Activated CD4-positive, alpha-beta T cell treated with anti-CD3 and anti-CD28 coated beads, Interleukin-2, amount 50 U/mL, for 16 hours (primary cell): ENCODE results near the gene TRIM75.
"Not testable (repeated sequence)": the region's sequence is repeated elsewhere in the genome, so short reads cannot be mapped to it uniquely, and the experiment has no call there.

Source experiments
- DNase-seq: peaks from one replicate; pipeline ENCODE4 v3.0.0-alpha.2; 2020

The TRIM75 gene

DNA sequence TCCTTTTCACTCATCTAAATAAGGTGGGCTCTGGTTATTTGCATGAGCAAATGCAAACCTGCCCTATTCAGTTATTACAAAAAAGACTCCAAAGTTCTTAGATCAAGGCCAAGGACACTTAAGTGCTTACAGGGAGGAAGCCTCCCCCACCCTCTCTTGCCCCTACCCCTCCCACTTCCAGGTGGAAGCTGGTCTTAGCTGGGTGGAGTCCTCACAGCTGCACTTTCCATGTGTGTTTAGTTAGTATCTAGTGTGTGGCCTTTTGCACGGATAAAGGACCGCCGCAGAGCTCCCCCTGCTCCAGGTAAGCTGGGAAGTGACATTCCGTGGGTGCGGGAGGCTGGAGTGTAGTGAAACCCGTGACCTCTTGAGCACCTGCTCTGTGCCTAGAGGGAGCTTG lies at the start of gene TRIM75:
Gene TRIM75, plus strand, starts transcription at position 222 of the 400 bp plus-strand sequence. CDS start 5,282 bp downstream, outside the sequence.
- no peak for DNase-seq

DNA sequence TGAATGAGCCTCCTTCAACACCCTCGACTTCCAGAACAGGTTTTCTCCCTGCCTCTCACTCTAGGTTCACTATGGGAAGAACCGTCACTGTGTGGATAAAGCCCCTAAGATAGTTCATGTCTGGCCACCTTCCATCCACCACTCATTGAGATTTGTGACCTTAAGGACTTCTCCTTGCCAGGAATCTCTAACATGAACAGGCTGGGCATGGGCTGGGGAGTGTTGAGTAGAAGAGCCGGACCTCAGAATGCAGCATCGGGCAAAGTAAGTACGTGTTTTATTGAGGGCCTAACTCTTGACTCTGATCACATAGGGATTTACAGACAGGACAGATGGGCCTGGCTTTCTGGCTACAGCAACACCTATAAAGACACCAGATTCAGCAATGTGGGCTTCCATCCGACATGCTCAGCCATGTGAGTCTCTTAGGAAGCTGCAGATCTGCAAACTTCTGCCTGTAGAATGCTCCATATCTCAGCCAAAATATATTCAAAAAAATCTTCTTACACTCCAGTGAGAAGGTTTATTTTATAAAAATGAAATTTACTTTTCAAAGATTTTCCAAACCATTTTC lies 48.2 kb upstream of the TRIM75 start:
- DNase-seq: no peak

DNA sequence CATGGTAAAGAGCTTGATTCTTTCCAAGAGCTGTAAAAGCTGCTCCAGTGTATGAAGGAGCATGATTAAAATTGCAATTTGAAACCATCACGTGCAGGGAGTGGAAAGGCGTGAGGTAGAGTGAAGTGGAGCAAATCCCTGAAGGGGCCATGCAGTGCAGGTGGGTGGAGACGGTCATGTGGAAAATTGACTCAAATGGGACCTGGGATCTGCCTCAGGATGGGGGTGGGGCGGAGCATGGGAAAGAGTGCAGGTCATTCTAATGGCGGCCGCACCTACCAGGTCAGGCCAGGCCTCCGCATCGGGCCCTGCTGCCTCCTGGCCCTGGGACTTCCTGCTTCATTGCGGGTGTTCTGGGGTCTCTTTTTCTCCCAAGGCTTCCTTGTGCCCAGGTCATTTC lies 47.2 kb upstream of the TRIM75 start:
- DNase-seq: no peak

DNA sequence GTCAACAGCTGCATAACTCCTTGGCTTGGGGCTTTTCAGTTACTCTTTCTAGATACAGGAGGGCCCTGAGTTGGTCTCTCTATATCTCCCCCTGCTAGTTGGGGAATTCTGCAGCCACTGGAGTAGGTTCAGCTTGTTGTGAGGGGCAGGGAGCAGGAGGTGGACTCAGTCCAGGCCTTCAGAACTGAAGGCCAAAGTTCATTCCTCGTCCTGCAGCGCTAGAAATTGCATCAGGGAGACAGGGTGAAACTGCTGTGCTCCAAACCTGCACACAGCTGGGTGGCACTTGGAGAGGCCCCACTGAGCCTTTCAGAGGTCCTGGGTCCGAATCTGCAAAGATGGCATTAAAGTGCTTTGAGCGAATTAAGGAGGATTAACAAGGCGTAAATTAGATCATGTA lies 46.8 kb upstream of the TRIM75 start:
- DNase-seq: no peak

DNA sequence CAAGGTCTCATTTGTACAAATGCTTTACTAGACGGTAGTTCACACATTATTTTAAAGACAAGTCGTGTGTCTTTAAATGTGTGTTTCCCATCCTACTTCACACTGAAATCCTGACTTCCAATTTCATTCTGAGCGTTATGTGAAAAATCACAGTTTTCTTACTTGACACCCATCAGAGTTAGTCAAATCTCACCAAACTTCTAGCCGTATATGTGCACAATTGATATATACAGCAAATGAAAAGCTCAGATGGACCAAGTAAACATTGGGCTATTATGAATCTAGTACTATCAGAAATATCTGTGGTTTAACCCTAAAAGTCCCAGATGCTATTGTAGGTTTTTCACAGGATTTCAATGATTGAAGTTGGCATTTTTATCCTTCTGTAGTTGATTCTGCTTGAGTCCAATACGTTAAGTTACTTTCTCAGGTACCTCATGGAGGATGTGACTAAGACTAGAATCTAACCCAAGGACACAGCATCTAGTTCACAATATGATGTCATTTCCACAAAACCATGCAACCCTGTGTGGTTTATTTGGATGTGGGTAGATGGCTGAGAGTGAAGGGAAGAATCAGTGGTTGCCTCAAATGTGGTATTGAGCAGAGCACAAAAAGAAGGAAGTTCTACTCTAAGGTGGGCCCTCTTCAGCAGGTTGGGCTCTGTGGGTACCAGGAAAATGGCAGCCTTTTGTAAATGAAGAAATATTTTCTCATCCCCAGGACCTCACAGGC lies 44.0 kb upstream of the TRIM75 start:
- DNase-seq: peak; percentile 78

DNA sequence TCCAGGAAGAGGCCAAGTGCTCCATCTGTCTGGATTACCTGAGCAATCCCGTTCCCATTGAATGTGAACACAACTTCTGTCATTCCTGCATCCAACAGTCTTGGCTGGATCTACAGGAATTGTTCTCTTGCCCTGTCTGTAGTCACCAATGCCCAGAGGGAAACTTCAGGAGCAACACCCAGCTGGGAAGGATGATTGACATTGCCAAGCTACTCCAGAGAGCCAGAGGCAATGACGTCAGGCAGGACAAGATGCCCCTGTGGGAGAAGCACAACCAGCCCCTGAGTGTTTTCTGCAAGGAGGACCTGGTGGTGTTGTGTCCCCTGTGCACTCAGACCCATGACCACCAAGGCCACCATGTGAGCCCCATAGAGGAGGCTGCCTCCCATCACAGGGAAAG lies 43.2 kb upstream of the TRIM75 start:
- no peak for DNase-seq

DNA sequence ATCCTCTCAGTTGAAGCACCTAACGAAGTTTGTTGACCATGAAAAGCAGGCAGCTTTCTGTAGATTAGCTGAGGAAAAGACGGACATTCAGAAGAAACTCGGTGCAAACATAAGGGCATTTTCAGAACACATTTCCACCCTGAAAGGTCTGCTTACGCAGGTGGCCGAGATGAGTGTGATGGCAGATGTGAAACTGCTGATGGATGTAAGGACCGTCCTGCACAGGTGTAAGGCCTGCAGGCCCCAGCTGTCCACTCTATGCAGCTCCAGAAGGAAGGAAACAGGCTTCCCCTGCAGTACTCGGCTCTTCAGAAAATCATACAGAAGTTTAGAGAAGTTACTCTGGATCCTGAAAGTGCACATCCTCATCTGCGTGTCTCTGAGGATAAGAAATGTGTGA lies 42.7 kb upstream of the TRIM75 start:
- no peak for DNase-seq

DNA sequence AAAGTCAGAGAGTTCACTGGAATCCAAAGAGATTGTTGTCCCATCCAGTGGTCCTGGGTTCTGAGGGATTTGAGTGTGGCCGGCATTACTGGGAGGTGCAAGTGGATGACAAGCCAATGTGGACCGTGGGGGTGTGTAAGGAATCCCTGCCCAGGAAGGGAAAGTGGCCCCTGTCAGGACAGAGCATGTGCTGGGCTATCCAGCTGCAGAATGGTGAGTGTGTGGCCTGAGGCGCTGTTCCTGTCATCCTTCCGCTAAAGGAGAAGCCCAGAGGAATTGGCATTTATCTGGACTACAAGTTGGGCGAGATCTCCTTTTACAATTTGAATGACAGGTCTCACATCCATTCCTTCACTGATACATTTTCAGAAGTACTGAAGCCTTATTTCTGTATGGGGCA lies 42.3 kb upstream of the TRIM75 start:
- DNase-seq: no peak

DNA sequence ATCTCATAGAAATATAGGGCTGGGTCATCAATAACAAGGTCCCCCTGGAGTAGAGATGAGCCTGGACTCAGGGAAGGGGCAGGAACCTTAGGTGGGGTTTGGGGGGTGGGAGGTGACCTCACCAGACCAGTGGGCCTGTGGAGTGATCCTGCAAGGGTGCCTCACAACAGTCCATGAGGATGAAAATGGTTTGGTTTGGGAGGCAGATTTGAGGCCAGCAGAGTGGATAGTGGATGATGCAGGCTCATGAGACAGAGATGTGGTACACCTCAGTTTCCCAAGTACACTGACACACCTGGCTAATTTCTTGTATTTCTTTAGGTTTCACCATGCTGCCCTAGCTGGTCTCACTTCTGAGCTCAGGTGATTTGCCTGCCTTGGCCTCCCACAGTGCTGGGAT lies 40.0 kb upstream of the TRIM75 start:
- no peak for DNase-seq

DNA sequence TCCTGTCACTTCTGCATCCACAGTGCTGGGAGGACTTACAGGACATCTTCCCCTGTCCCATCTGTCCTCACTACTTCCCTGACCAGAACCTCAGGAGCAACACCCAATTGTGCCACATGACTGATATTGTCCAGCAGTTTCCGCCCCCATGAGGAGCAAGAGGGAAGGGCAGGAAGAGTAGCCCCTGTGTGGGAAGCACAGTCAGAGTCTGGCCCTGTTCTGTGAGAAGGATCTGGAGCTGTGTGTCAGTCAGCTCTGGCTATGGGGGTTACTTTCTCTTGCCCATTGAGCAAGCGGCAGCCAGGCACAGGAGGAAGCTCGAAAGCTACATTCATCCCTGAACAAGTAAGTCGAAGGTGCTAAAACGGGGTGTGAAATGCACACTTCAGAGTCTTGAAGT lies 36.7 kb upstream of the TRIM75 start:
- peak; percentile 27 for DNase-seq

DNA sequence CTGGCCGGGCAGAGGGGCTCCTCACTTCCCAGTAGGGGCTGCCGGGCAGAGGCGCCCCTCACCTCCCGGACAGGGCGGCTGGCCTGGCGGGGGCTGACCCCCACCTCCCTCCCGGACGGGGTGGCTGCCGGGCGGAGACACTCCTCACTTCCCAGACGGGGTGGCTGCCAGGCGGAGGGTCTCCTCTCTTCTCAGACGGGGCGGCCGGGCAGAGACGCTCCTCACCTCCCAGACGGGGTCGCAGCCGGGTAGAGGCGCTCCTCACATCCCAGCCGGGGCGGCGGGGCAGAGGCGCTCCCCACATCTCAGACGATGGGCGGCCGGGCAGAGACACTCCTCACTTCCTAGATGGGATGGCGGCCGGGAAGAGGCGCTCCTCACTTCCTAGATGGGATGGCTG lies 33.7 kb upstream of the TRIM75 start:
- not testable (repeated sequence) for DNase-seq

DNA sequence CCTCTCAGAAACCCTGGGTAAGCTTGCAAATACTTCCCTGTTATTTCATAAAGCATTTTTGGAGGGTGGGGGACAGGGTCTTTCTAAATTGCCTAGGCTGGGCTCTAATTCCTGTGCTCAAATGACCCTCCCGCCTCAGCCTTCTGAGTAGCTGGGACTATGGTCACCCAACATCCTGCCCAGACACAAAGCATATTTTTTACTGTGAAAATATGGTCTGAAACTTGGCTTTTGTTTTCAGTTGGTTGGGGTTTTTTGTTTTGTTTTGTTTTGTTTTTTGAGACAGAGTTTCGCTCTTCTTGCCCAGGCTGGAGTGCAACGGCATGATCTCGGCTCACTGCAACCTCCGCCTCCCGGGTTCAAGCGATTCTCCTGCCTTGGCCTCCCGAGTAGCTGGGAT lies 27.9 kb upstream of the TRIM75 start:
- DNase-seq: not testable (repeated sequence)

DNA sequence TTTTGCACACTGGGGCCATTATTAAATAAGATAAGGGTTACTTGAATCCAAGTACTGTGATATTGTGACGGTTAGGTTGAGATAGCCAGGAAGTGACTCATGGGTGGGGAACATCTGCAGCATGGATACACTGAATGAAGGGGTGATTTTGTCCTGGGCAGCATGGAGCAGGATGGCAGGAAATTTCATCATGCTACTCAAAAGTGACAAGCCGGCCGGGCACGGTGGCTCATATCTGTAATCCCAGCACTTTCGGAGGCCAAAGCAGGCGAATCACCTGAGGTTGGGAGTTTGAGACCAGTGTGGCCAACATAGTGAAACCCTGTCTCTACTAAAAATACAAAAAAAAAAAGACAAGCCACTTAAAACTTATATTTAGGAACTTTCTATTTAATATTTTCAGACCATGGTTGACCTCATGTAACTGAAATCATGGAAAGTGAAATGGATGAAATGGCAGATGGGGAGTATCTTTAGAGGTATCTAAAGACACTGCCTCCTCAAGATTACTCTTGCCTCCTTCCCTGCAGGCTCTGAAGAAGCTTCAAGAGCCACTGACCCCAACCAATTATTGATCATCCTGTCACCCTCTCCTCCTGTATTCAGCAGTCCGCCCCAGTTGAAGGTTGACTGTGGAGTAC lies 25.8 kb upstream of the TRIM75 start:
- no peak for DNase-seq

DNA sequence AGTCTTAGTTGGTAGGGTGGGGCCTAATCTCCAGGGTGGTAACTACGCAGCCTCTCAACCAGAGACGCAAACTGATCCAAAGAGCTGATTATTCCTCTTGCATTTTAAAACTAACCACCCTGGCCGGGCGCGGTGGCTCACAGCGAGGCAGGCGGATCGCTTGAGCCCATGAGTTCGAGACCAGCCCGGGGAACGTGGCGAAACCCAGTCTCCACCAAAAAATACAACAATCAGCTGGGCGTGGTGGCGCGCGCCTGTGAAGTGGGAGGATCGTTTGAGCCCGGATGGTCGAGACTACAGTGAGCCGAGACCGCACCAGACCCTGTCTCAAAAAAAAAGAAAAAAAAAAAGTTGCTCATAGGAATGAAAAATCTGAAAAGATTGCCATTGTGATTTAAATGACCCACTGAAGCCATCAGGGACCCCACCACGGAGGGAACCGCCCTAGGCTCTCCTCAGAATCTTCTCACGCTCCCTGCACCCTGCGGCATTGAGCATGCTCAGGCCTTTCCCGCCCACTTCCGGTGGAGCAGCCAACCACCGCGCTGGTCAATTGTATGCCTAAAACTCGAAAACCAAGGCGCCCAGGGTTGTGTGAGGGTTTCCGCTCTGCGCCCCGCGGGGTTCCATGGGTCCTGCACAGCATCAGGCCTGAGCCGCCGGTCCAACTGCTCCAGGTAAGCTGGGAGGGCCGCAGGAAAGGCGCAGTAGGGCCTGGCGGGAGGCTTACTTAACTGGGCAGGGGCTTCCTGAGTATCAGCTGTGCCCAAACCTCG lies 22.0 kb upstream of the TRIM75 start, which contains the start of gene TRIM60:
Gene TRIM60, plus strand, starts transcription at position 564 of the 776 bp plus-strand sequence. CDS start 8,074 bp downstream, outside the sequence.
- DNase-seq: no peak

DNA sequence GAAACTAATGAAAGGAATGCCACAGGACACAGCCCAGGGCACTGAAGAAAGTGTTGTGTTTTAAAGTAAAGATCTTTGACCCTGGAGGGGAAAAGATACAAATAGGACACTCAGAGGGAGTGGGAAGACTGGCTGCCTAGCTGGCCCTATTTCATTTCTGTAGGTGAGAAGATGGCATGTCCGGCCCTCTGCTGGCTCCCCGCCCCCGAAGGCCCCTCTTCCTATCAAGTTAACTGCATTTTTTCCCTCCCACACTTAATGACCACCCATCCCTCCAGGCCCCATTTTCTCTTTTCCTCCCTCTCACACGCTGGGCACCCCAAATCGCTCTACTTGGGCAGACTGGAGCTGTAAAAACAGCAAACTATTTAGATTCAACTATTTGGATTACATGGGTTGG lies 5.5 kb upstream of the TRIM75 start:
- no peak for DNase-seq

DNA sequence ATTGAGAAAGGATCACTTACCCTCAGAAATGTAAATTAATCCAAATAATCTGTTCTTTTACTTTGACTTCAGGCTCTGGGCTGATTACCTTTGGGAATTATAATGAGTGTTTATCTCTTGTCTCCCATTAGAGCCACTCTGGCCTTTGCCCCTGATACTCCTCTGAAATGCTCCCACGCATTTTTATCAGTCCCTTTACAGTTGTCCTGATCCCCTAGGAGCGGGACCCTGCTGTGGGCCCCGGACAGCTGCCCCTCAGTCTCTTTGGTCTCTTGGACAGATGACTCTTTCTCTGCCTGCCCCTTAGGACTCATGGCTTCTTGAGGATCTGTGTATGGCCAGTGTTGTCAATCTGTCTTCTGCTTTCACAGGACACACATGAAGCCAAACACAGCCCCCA lies 1.0 kb upstream of the TRIM75 start:
- no peak for DNase-seq

DNA sequence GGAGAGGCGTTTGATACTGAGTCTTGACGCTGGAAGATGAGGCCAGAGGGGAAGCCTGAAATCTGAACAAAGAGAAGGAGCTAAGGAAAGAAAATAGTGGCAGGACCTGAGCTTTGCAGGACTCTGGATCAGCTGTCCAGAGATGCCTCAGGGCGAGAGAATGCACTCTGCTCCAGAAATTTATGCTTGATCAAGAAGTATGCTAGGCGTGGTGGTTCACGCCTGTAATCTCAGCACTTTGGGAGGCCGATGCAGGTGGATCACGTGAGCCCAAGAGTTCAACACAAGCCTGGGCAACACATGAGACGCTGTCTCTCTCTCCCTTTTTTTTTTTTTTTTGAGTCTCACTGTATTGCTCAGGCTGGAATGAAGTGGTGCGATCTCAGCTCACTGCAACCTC lies 1.9 kb downstream of the TRIM75 start:
- DNase-seq: no peak

DNA sequence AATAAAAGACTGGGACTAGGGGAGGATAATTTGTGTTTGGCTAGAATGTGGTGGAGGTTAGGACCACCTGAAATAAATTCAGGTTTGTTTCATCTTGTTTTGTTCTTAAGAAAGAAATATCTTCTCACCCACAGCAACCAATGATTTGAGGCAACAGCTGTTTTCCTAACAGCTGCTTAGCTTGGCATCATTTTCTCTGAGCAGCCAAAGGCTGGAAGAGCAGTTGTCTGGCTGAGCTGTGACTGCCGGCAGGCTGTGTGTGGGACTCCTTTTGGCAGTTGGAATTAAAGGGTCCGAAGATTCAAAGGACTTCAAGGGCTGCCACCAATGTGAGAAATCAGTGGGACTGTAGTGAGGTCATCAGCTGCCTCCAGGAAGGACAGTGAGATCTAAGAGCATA lies 5.0 kb downstream of the TRIM75 start:
- no peak for DNase-seq

DNA sequence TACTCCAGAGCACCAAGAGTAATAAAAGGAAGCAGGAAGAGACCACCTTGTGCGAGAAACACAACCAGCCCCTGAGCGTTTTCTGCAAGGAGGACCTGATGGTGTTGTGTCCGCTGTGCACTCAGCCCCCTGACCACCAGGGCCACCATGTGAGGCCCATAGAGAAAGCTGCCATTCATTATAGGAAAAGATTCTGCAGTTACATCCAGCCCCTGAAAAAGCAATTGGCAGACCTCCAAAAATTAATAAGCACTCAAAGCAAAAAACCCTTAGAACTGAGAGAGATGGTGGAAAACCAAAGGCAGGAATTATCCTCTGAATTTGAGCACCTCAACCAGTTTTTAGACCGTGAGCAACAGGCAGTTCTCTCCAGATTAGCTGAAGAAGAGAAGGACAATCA lies 5.7 kb downstream of the TRIM75 start:
- no peak for DNase-seq

DNA sequence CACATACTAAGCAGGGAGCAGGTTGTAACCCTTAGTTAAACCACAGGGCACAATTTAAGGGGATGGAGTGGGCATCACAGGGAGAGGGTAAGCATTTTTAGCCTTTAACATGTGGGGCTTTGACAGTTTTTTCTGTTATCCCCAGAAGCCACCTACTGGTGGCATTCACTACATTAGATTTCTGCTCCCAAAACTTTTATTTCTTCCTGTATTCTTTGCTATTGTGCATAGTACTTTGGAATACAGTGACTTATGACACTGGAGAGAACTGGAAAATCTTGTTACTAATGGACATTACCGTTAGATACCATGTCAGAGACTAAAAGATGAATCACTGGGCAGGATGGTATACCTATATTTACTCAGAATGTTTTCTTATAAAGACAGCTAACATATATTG lies 7.3 kb downstream of the TRIM75 start:
- no peak for DNase-seq

DNA sequence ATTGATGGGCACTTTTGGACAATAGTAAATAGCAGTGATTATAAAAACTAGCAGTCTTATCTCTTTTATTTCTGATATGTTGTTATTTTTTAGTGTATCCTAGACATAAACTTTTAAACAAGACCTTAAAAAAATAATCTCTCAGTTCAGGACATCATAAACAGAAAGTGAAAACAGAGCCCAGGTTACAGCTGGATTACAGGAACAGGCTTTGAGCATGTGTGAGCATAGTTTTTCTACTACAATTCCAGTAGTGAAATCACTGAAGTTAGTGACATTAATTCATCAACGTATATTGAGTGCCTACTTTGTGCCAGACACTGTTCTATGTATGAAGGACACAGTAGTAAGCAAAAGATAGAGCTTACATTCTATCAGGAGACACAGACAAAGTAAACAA lies 16.9 kb downstream of the TRIM75 start:
- no peak for DNase-seq

DNA sequence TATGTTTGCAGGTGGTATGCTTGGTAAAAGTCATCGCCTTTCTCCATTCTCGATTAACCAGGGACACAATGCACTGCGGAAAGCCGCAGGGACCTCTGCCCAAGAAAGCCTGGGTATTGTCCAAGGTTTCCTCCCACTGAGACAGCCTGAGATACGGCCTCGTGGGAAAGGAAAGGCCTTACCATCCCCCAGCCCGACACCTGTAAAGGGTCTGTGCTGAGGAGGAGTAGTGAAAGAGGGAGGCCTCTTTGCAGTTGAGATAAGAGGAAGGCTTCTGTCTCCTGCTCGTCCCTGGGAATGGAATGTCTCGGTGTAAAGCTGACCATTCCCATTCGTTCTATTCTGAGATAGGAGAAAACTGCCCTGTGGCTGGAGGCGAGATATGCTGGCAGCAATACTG lies 19.7 kb downstream of the TRIM75 start:
- DNase-seq: not testable (repeated sequence)

DNA sequence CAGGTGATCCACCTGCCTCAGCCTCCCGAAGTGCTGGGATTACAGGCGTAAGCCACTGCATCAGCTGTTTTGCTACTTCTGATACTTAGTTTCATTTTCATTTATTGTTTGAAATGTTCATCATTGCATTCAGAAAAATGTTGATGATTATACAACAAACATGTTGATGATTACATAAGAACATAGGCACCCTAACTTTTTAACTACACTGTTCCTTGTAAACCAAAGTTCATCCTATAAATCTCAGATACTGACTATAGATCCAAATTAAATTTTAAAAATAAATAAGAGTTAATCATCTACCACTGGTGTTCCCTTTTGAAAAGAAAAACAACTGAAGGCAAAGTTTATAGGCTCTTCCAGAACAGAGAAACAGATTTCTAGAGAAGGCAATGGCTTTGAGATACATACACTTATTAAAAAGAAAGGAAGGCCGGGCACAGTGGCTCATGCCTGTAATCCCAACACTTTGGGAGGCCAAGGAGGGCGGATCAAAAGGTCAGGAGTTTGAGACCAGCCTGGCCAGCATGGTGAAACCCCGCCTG lies 23.4 kb downstream of the TRIM75 start:
- no peak for DNase-seq
